Measurements from ENCODE around the gene NCBP2.

The NCBP2 gene

GRCh38 chr3:196941729-196942225 lies 551 bp downstream of the NCBP2 start:
- DNase-seq (ENCODE audit: low spot score) = peak; percentile 45

DNA sequence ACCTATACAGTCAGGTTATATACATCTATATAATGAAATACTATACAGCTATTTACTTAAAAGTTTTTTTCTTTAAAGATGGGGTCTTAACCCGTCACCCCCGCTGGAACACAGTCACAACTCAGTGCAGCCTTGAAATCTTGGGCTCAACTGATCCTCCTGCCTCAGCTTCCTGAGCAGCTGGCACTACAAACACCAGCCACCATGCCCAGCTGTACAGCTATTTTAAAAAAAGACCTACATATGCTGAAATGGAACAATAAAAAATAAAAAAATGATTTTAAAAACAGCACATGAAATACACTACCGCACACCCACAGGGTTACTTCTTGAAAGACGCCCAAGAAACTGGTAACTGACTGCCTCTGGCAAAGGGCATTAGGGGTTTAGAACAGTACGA lies 3.8 kb downstream of the NCBP2 start:
- DNase-seq (ENCODE audit: low spot score) = no peak

DNA sequence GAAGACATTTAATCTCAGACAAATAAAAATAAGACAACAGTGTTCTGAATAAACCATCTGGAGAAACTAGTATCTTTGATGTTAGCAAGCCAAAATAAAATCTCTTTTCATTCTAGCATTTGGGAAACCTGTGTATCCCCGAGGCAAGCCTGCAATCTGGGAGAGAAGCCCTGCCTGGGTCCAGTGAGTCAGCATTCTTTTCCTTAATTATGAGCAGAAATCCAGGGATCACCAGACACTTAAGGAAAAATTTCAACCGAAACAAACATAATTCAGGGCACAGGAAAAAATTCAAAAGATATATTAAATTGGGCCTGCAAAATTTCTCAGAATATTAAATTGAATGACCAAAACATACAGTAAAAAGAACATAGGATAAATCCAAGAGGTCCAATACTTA lies 4.2 kb downstream of the NCBP2 start:
- DNase-seq (ENCODE audit: low spot score) = no peak

DNA sequence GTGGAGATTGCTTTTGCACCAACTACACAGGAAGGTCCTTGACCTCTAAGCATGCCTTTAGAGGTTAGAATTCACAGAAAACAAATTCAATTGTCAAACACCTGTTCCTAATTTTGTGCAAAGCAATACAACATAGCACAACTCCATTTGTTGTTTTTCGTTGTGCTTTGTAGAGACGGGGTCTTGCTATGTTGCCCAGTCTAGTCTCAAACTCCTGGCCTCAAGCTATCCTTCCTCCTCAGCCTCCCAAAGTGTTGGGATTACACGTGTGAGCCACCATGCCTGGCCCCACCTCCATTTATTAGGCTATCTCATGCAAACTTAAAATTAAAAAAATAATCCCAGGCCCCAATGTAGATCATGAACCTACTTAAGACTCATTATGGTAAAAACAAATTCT lies 6.0 kb downstream of the NCBP2 start:
- no peak for DNase-seq (ENCODE audit: low spot score)

GRCh38 chr3:196932600-196932999 lies 9.7 kb downstream of the NCBP2 start:
- DNase-seq (ENCODE audit: low spot score) = no peak

DNA sequence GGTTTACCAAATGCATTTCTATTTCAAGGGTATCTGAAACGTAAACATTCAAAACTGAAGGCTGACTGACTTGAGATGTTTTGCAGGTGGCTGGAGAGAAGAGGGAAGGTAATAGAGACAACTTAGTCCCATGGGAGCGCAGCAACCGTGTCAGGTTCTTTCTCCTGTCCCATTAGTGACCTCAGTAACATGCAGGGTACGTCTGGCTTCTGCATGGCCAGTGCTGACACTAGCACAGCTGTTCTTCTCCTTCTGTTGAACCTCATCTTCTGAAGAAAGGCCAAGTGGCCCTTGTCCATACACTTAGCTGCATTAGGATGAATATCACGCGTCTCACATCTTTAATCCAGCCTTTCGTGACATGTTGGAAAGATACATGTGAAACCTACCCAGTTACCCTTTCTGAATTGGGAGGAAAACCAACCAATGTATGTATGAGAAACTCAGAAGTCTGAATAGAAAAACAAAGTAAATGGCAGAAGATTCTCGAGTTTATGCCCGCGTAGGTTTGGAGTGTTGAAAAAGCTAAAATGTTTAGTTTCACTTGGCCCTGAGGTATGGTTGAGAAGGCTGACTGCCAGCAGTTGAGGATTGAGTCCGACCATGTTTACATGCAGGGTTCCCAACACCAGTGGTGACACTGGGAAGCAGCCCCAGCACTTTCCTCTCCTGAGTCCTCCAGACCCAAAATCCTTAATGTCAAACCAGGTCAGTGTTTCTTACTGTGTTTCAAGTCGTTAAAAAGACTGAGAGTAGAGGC lies 10.3 kb downstream of the NCBP2 start:
- DNase-seq (ENCODE audit: low spot score) = no peak

- no peak for DNase-seq (ENCODE audit: low spot score)
Measured at GRCh38 chr3:196931157-196931556, 11.2 kb downstream of the NCBP2 start.

GRCh38 chr3:196927571-196928453 lies 14.5 kb downstream of the NCBP2 start:
- DNase-seq (ENCODE audit: low spot score) = no peak

DNA sequence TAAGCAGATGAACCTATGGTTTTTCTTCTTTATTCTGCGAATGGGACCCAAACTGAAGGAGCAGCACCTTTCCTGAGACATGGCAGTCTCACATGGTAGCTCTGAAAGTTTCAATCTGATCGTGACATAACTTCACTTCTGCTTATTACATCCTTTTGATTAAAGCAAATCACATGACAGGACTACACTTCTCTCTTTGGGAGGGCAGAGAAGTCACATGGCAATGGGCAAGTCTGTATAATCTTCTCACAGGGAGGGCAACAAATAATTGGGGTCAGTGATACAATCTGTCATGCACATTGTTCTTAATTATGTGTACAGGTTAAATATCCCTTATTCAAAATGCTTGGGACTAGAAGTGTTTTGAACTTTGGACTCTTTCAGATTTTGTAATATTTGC lies 21.6 kb downstream of the NCBP2 start:
- DNase-seq (ENCODE audit: low spot score) = no peak

GRCh38 chr3:196918968-196919367 lies 23.4 kb downstream of the NCBP2 start:
- DNase-seq (ENCODE audit: low spot score) = no peak

DNA sequence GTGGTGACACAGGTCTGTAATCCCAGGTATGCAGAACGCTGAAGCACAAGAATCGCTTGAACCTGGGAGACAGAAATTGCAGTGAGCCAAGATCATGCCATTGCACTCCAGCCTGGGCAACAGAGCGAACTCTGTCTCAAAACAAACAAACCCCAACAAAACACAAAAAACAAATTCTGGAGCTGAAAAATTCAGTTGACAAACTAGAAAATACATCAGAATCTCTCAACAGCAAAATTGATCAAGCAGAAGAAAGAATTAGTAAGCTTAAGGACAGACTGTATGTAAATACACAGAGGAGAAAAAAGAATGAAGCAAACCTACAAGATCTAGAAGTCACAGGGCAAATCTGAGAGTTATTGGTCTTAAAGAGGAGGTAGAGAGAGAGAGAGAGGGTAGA lies 25.3 kb downstream of the NCBP2 start:
- no peak for DNase-seq (ENCODE audit: low spot score)

DNA sequence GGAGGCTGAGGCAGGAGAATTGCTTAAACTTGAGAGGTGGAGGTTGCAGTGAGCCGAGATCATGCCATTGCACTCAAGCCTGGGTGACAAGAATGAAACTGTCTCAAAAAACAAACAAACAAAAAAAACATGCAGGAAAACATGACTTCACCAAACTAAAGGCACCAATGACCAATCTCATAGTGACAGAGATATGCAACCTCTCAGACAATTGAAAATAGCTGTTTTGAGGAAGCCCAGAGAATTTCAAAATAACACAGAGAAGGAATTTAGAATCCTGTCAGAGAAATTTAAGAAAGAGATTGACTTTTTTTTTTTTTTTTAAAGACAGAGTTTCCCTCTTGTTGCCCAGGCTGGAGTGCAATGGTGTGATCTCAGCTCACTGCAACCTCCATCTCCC lies 26.1 kb downstream of the NCBP2 start:
- DNase-seq (ENCODE audit: low spot score) = no peak

DNA sequence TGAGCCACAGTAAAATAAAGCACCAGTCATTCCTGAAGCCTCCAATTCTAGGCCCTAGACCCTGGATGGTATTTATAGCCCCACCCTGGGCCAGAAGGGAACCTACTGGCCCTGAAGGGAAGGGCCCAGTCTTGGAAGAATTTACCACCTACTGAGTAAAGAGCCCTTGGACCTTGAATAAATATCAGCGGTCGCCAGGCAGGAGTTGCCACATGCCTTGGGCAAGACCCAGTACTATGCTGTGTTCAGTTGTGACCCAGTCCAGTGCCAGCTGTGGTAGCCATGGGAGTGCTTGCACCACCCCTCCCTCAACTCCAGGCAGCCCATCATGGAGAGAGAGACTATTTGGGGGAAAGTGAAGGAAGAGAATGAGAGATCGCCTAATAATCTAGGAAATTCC lies 27.0 kb downstream of the NCBP2 start:
- DNase-seq (ENCODE audit: low spot score) = no peak

DNA sequence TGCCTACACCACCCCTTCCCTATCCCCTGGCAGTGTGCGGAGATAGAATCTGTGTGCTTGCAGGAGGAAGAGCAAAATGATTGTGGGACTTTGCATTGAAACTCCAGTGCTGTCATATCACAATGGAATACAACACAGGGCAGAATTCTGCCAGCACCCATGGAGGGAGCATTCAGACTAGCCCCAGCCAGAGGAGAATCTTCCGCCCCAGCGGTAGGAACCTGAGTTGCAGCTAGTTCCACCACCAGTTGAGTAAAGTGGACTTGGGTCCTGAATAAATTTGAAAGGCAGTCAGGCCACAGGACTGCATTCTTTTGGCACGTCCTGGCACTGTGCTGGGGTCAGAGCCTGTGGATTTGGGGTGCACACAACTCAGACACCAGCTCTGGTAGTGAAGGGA lies 27.5 kb downstream of the NCBP2 start:
- no peak for DNase-seq (ENCODE audit: low spot score)

DNA sequence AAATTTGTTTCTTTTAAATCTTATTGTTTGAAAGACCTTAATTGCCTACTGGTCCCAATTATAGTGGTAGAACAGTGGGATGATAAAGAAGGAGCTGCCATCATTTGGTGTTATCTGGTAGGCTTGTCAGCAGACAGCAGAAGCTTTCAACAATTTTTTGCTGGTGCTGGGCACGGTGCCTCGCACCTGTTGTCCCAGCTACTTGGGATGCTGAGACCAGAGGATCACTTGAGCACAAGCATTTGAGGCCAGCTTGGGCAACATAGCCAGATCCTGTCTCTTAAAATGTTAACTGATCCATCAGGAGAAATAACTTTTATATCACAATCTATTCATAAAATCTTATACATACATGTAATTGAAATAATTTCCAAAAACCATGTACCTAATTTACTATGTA lies 38.6 kb downstream of the NCBP2 start:
- no peak for DNase-seq (ENCODE audit: low spot score)

DNA sequence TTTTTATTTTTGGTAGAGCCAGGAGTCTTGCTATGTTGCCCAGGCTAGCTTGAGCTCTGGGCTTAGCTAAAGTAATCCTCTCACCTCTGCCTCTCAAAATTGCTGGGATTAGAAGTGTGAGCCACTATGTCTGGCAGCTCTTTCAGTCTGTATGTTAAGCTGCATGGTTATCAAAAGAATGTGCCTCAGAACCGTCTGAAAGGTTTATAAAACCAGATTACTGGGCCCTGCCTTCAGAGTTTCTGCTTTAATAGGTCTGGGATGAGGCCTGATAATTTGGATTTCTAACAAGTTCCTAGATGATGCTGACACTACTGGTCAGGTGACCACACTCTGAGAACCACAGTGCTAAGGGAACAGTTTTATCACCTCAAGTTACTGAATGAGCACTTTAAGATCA lies 40.0 kb downstream of the NCBP2 start:
- DNase-seq (ENCODE audit: low spot score) = no peak

DNA sequence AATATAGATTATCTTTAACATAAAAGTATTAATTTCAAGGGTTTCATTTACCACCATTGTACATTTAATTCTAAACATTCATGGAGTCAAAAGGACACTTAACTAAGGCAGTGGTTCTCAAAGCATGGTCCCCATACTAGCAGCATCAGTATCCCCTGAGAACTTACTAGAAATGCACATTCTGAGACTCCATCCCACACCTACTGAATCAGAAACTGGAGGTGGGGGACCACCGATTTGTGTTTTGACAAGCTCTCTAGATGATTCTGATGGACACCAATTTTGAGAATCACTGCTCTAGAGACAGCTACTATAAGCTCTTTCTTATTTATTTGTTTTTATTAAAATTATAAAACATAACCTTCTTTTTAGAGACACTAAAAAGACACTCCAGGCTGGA lies 40.6 kb downstream of the NCBP2 start:
- DNase-seq (ENCODE audit: low spot score) = no peak

DNA sequence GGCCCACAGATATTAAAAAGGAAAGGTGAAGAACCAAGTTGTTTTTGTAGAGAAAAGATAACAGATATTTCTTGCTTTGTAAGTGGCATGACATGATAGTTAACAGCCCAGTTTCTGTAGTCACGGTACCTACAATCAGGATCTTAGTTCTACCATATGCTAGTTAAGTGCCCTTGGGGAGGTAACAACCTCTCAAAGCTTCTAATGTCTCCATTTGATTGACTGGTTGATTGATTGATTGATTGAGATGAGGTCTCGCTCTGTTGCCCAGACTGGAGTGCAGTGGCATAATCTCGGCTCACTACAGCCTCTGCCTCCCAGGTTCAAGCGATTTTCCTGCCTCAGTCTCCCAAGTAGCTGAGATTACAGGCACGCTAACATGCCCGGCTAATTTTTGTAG lies 46.1 kb downstream of the NCBP2 start:
- no peak for DNase-seq (ENCODE audit: low spot score)

- no peak for DNase-seq (ENCODE audit: low spot score)
Measured at GRCh38 chr3:196894557-196895295, 47.6 kb downstream of the NCBP2 start.

GRCh38 chr3:196889844-196890708 lies 52.3 kb downstream of the NCBP2 start:
- DNase-seq (ENCODE audit: low spot score) = no peak

DNA sequence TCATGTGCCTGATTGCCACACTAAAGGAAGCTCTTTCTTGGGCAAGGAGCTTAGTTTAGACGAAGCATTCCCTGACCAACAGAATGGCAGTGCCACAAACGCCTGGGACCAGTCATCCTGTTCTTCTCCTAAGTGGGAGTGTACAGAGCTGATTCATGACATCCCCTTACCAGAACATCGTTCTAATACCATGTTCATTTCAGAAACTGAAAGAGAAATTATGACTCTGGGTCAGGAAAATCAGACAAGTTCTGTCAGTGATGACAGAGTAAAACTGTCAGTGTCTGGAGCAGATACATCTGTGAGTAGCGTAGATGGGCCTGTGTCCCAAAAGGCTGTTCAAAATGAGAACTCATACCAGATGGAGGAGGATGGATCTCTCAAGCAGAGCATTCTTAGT lies 56.2 kb downstream of the NCBP2 start:
- DNase-seq (ENCODE audit: low spot score) = no peak
